HG03565 (cell line): ENCODE results near the gene MRPL10.

Experiments
- ATAC-seq: cut with Tn5 transposase; IDR thresholded peaks from one replicate; pipeline ENCODE4 v1.9.1; 2021; ENCODE audit warnings: mild to moderate bottlenecking, moderate library complexity; ENCODE audit not compliant: unreplicated experiment

Gene MRPL10

GRCh38 chr17:47831003-47831933 lies at the start of gene MRPL10, which contains the start of gene LRRC46:
MRPL10 (minus strand) TSS chr17:47831541; CDS start chr17:47831511, 30 bp downstream.
LRRC46 (plus strand) TSS chr17:47831670; CDS start chr17:47831990, 320 bp downstream.
- peak; percentile 73 for ATAC-seq

GRCh38 chr17:47879776-47880454 lies 48.6 kb upstream of the MRPL10 start:
- ATAC-seq = no peak

GRCh38 chr17:47879028-47879585 lies 47.8 kb upstream of the MRPL10 start:
- no peak for ATAC-seq

GRCh38 chr17:47878203-47879027 lies 47.1 kb upstream of the MRPL10 start:
- ATAC-seq = no peak

GRCh38 chr17:47877368-47878034 lies 46.2 kb upstream of the MRPL10 start:
- ATAC-seq = no peak

- no peak for ATAC-seq
Observed at GRCh38 chr17:47875011-47875985, 44.0 kb upstream of the MRPL10 start.

- no peak for ATAC-seq
Observed at GRCh38 chr17:47873200-47874090, 42.1 kb upstream of the MRPL10 start.

GRCh38 chr17:47872651-47873161 lies 41.4 kb upstream of the MRPL10 start:
- no peak for ATAC-seq

- no peak for ATAC-seq
Observed at GRCh38 chr17:47872019-47872650, 40.8 kb upstream of the MRPL10 start.

- ATAC-seq = no peak
Observed at GRCh38 chr17:47871048-47871447, 39.7 kb upstream of the MRPL10 start.

GRCh38 chr17:47870056-47870455 lies 38.7 kb upstream of the MRPL10 start:
- no peak for ATAC-seq

- no peak for ATAC-seq
Observed at GRCh38 chr17:47869114-47869513, 37.8 kb upstream of the MRPL10 start.

- ATAC-seq = no peak
Observed at GRCh38 chr17:47867813-47868533, 36.6 kb upstream of the MRPL10 start.

- no peak for ATAC-seq
Observed at GRCh38 chr17:47866941-47867340, 35.6 kb upstream of the MRPL10 start.

- no peak for ATAC-seq
Observed at GRCh38 chr17:47864791-47865216, 33.5 kb upstream of the MRPL10 start.

- no peak for ATAC-seq
Observed at GRCh38 chr17:47862621-47863440, 31.5 kb upstream of the MRPL10 start.
